COLO829 (cell line): ENCODE results near the gene HRH3.

ENCODE experiments used
- DNase-seq: peaks from one replicate; pipeline ENCODE4 v3.0.0; 2012; ENCODE audit warnings: low spot score

The HRH3 gene

DNA sequence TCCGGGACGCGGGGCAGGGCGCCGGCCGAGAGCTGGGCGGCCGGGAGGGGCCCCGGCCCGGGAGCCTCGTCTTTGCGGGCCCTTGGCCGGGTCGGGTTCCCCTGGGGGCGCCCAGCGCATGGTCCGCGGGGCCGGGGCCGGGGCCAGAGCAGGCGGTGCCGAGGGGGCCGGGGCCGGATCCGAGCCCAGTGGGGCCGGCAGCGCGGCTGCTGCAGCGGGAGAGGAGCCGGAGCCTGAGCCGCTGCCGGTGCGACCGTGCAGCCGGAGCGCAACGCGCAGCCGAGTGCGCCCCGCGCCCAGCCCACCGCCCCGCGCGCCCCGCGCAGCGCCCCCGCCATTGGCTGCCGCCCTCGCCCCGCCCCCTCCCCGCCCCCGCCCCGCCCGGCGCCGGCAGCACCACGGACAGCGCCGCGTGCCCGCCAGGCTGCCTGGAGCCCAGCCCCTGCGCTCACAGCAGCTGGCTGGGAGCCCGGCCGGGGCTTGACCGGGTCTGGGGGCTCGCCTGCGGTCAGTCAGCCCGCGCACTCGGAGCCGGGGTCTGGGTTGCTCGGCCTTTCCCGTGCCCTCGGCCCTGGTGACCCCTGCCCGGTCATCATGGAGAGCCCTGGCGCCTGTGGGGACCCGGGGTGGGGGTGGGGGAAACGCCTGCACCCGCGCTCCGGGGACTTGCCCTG is at the start of gene HRH3:
TSS of gene HRH3 (minus strand) at position 287 of the 674 bp plus-strand sequence. CDS start 308 bp downstream, outside the sequence.
- DNase-seq, result peak; percentile 49

DNA sequence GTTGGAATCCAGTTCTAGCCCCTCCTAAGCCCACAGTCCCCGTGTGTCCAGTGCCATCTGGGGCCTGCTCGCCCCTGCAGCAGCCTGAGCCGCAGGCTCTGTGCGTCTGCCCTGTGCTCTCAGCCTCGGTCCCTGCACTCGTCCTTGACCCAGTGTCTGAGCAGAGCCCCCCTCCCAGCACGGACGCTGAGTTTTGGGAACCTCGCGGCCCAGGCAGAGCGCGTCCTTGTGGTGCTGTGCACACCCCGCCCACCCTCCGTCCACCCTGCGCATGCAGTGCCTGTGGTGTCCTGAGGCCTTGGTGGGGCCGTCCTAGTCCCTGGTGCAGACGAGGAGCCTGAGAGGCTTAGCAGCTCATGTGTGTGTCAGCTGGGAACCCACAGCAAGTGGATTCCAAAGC is 49.8 kb upstream of the HRH3 start:
- DNase-seq, result no peak

DNA sequence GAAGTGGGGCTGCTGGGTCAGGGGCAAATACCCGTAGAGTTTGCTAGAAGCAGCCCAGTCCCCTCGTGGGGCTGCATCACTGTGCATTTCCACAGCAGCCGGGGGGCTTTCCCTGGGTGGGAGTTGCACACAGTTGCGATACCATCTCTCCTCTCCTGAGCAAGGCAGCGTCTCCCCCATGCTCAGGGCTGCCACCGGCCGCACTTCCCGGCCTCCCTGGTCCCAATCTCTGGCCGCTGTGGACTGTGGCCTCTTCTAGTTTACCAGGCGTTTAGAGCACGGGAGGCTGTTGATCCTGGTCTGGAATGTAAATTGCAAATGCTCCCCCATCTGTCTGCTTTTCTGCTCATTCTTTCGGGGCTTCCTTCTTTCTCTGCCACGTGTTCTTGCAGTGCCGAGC is 49.3 kb upstream of the HRH3 start:
- no peak for DNase-seq

DNA sequence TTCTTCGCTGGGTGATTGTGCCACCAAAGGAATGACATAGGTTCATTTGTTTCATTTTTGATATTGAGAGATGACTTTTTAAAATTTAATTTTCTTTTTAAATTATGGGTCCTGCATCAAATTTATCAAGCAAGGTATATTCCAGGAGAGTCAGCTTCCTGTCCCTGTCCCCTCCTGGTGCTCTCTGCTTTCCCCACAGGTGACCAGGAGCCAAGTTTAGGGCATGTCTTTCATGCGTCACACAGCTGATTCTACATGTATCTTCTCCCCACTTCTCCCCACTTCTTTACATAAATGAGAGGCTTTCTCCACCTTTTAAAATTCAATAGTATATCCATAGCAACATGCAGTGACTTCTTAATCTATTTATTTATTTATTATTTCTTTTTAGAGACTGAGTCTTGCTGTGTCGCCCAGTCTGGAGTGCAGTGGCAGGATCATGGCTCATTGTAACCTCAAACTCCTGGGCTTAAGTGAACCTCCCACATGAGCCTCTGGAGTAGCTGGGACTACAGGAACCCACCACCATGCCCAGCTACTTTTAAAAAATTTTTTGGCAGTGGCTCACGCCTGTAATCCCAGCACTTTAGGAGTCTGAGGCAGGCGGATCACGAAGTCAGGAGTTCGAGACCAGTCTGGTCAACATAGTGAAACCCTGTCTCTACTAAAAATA is 48.3 kb upstream of the HRH3 start:
- no peak for DNase-seq

DNA sequence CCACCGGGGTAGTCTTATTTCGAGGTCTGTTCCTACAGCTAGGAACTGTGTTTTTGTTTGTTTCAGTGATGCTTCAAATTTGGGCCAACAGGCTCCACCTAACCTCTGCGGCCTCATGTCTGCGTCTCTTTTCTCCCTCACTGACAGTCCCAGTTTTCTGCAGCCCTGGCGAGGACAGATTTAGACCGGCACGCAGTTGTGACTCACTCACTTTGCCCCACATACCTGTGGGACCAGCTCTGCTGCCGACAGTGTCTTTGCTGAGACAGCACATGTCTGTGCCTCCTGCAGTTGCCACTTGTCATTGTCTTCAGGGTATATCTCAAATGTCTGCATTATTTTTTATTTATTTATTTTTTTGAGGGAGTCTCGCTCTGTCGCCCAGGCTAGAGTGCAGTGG is 47.5 kb upstream of the HRH3 start:
- no peak for DNase-seq

DNA sequence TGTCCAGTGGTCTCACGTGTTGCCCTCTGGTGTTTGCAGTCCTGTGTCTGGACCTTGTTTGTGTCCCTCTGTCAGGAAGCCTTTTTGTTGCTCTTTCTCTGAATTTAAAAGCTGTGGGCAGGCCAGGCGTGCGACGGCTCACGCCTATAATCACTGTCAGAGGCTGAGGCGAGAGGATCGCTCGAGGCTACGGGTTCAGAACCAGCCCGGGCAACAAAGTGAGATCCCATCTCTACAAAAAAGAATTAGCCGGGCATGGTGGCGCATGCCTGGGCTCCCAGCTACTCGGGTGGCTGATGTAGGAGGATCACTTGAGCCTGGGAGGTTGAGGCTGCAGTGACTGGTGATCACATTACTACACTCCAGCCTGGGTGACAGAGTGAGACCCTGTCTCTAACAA is 46.8 kb upstream of the HRH3 start:
- no peak for DNase-seq

DNA sequence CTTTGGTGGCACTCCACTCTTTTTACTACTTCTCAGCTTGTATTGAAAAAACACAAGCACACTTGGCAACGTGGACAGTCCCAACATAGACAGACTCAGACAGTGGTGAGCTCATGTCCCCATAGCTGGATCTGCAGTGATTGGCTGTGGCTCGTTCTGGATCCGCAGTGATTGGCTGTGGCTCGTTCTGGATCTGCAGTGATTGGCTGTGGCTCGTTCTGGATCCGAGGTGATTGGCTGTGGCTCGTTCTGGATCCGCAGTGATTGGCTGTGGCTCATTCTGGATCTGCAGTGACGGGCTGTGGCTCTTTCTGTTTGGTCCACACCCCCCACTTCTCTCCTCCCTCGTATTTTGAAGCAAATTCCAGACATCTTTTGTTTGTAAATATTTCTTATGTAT is 46.3 kb upstream of the HRH3 start:
- no peak for DNase-seq

DNA sequence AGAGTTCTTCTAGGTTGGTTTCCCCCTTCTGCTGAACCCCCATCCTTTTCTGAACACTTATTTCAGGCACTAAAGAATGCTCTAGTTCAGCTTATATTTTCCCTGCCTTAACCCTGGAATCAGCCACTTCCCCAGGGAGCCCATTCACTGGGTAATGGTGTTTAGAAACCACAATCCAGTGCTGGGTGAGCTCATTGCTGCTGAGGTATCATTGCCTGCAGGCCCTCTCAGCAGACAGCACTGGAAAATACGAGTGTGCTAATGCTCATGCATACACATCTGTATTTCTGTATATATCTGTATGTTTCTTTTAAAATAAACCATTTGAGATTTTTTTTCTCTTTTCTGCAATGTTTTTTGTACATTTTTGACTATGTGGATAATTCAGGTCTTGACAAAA is 45.3 kb upstream of the HRH3 start:
- no peak for DNase-seq

DNA sequence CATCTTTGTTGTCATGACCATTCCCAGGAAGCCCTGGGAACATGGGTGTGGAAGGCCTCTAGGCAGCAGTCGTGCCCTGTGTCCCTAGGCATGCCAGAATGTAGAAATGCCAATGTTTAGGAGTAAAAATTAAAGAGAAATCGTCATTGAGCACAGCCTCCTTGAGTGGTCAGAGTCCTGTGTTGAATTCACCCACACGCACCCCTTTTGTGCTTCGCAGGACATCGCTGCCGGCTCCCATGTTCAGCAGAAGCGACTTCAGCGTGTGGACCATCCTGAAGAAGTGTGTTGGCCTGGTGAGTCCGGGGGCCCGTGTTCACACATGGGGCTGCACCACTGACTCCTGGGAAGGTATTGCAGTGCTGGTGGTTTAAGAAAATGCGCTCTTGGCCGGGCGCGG is 43.3 kb upstream of the HRH3 start:
- DNase-seq, result no peak

DNA sequence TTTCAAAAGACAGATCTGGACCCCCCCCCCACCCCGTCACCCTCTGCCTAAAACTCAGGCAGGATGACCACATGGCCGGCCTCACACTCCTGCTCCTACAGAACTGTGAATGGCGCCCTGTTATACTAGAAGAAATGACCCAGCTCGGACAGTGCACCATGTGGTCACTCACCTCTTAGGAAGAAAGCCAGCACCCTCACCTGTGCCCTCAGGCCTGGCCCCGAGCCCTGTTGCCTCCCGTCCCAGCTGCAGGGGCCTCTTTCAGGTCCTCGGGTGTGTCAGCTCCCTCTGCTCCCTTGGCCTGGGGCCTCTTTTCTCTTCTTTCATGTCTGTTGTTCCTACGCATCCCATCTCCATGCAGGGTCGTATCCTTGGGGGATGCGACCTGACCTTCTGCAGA is 42.0 kb upstream of the HRH3 start:
- DNase-seq, result no peak

DNA sequence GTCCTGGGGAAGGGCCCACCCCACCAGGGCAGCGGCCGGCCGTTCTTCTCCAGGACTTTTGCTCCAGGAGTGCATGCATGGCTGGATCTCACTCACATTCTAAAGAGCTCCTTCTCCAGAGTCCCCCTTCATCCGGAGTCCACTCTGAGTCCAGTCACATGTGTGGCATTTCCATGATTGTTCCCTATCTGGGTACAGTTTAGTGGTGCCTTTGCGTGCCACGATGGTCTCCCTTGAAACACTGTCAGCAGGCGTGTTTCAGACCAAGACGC is 39.2 kb upstream of the HRH3 start:
- no peak for DNase-seq

DNA sequence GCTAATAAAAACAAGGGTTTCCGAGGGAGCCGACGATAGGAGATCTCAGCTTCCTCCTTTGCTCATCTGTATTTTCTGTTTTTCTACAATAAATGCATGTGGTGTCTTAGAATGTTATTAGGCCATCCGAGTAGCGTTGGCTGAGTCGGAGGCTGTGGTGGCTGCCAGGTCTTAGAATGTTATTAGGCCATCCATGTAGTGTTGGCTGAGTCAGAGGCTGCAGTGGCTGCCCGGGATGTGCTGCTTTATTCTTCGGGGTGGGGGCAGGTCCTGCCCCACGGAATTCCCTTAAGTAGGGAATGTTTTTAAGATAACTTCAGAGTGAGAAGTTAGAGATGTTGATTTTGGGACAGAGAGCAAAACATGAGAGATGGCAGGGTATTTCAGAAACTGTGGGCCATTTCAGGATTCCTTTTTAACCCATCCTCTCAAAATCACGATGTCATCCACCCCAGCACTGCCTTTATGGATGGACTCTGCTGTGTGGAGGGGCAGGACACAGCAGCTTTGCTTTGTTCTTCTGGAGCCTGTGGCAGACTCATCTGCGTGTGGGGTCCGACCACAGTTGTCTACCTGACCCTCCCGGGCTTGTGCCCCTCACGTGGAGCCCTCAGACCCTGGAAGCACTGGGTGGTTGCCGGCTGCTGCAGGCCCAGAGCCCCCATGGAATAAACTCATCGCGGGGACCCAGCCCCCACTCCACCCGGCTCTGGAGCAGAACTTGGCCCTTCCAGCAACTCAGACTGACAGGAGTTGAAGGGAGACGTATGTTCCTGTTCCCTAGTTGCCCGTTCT is 38.6 kb upstream of the HRH3 start:
- DNase-seq, result no peak

DNA sequence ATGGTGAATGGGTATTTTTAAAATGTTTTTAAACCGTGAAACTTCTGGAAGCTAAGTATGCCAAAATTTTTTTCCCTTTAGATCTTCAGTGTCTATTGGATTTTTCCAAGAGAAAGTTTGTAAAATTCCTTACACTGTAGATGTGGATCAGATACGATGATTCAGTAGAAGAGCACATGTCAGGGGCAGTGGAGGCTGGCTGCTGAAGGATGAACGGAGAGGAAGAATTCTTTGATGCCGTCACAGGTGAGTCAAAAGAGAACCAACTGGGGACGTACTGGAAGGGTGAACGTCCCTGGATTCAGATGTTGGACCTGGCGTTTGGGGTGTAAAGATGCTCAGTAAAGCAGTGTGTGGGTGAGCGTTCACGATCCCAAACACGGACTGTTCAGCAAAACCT is 35.9 kb upstream of the HRH3 start:
- no peak for DNase-seq

DNA sequence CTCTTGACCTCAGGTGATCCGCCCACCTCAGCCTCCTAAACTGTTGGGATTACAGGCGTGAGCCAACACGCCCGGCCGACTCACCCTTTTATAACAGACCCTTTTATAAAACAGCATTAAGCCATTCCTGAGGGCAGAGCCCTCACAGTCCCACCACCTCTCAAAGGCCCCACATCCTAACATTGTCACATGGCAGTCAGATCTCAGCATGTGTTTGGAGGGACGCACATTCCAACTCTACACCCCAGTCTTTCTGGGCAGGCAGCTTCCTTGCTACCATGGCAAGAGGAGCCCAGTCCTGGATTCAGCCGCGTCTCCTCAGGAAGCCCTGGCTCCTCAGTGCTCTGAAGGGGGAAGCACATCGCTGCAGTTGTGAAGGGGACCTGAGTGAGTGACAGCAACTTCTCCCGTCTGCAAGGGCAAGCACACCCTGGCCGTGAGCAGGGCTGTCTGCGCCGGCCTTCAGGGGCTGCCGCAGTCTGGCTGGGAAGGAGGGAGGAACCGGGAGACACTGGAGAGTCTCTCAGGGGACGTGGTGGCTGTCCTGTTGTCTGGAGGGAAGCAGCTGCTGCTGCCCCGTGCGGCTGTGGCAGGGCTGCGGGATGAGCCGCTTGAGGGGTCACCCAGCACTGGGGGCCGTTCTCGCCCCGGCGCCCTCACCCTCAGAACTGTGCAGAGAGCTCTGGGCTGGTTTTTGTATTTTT is 34.1 kb upstream of the HRH3 start:
- DNase-seq, result no peak

DNA sequence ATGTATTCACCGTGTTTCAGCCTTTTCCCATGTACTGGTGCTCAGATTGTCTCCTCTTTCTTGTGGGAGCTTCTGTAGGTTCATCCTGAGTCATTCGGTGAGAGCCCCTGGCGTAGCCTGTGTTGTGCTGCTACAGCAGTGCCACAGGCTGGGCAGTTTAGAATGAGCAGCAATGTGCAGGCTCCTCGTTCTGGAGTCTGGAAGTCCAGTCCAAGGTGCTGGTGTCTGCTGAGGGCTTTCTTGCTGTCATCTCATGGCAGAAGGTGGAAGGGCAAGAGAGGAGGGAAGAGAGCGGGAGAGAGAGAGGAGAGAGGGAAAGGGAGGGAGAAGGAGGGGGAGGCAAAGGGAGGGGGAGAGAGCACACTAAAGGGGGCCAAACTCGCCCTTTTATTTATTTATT is 33.3 kb upstream of the HRH3 start:
- no peak for DNase-seq

DNA sequence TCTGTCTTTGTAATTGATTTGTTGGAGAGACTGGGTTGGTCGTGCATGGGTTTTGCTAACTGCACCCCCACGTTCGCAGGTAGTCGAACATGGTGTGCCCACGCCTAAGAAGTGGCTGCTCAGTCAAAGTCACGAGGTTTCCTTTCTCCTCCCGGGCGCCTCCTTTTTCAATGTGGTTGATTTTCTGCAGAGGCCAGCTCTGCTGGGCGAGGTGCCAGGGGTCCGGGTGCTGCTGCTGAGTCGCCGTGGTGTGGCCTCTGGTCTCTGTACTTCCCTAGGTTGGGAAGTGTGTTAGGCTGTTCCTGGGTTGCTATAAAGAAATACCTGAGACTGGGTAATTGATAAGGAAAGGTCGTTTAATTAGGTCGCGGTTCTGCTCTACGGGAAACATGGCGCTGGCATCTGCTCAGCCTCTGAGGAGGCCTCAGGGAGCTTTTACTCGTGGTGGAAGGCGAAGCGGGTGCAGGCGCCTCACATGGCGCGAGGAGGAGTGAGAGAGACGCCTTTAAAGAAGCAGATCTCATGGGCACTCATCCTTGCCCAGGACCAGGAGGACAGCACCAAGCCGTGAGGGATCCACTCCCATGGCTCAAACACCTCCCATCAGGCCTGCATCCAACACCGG is 32.4 kb upstream of the HRH3 start:
- no peak for DNase-seq

DNA sequence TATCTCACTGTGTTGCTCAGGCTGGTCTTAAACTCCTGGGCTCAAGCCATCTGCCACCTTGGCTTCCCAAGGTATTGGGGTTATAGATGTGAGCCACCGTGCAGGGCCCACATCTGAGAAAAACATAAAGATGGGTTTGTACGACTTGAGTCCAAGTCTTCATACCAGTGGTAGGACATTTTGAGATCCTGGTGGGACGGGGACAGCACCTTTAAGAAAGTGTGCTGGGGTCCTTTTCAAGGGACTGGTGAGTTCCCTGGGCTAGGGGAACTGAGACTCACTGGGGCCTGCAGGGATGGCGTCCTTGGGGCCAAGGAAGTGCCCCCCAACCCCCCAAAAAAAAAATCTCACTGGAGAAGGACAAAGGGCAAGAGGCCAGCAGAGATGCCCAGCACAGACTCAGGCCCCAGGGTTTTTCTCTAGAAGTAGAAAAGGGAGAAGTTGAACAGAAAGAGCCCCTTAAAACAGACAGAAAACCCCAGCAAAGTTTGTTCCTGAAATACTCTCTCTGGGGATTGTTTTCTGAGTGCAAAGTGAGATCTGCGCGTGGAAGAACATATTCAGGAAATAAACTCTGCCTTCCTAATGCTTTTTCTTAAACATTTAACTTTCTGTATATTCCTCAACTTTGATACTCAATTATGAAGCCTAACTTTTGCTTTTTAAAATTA is 28.9 kb upstream of the HRH3 start:
- no peak for DNase-seq

DNA sequence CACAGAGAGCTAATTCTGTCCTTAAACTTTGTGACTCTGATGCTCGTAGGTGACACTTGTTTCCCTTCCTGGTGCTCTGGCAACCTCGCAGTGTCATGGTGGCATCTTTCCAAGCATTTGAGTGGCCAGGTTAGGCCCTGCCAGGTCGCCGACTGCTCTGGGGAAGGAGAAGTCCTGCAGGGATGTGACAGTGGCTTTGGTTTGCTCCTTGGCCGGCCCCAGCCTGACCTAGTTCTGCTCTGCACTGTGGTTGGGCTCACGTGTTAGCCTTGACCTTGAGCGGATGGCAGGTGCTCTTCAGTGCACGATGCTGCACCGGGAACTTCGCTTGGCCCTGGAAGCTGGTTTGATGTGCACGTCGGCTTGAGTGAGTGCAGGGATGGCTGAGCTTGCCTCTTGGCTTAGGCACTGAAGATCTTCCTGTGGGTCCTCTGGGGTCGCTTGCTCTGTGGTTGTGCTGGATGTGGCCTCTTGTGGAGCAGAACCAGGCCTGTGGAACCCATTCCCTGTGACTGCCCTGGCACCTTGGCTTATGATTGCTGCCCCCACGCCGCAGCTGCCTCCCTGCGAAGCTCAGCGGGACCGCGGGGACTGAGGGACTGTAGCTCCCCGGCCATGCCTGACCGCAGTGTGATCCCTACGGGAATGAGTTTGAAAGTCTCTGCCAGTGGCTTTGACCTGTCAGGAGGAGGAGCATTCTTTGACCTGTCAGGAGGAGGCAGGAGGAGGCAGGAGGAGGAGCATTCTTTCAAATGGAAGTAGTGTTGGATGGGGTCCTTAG is 27.0 kb upstream of the HRH3 start:
- no peak for DNase-seq

DNA sequence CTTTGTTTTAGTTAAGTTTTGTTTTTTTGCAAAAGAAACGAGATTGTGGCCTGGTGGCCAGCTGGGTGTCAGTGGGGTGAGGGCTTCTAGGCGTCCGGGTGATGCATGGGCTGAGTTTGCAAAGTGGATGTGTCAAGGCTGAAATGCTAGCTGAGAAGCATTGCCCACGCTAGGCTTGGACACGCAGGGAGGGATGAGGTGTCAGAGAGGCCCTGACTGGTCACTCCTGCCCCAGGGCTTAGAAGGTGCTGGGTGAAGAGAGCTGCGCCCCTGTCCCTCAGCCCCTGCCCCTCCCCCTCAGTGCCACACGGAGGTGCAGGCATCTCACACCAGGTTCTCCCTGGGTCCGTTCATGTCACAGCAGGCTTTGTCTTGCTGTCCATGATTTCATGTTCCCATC is 26.4 kb upstream of the HRH3 start:
- no peak for DNase-seq

DNA sequence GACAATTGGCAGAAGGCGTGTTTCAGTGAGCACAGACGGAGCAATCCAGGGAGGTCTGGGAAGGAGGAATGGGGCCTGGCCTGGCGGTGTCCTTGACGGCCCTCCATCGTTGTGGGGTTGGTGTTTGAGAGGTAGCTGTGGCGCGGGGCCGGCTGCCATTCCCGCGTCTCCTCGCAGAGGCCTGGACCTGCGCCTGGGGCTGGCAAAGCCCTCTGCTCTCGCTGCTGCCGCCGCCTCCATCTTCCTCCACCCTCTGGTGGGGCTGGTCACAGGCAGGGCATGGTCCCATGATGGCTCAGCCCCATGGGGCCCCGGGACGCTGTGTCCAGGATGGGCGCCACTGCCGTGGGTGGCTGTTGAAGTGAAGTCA is 25.8 kb upstream of the HRH3 start:
- DNase-seq, result no peak

DNA sequence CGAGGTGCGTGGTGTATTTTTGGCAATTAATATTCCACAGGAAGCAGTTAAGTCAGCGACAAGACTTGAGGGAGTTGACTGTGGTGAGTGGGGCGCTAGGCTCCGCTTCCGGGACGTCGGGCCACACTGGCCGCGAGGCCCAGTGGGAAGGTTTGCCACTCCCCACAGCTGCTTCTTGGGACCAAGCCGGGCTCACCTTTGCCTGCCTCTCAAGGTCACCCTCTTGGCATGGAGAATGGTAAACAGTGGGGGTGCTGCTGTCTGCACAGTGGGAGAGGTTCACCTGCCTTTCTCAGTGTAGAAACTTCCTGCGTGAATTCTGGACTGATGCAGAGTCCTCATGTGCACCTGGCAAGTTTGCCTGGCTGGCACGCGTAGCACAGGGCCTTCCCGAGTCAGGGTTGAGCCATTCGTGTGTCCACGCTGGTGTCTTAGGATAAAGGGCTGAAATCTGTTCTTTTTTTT is 24.6 kb upstream of the HRH3 start:
- DNase-seq, result no peak
